ENCODE measurements around the gene CD55.

The CD55 gene

GRCh38 chr1:207364614-207365013, 43.1 kb downstream of the CD55 start:
- DNase-seq, result no peak

DNA sequence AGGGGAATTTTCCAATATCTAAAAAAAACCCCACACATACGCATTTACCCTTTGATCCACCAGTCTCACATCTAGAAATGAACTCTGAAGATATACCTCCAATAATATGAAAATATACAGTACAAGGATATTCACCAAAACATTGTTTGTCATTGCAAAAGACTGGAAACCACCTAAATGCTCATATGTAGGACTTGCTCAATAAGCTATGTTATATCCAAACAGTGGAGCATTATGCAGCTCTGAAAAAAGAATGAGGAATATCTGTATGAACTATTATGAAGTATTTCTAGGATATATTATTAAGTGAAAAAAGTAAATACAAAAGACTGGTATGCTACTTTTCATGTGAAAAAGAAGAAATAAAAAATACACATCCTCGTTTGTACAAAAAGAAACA, 43.6 kb downstream of the CD55 start:
- no peak for DNase-seq

DNA sequence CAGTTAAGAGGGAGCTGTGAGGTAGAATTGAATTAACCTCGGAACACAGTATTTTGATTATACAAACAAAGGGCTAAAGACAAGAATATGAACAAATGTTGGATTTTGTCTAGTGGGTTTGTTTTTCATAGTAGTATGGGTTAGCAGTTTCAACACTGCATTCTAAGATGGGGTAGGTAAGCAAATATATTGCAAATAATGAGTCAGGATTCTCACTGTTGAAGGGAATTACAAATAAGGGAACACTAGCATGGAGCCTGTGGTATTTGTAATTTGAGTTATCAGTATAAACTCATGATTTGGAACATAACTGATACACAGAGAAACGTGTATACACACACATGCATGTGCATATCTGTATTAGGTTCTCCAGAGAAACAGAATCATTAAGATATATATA, 44.5 kb downstream of the CD55 start:
- DNase-seq, result no peak

GRCh38 chr1:207388721-207389120, 67.2 kb downstream of the CD55 start:
- DNase-seq, result no peak

DNA sequence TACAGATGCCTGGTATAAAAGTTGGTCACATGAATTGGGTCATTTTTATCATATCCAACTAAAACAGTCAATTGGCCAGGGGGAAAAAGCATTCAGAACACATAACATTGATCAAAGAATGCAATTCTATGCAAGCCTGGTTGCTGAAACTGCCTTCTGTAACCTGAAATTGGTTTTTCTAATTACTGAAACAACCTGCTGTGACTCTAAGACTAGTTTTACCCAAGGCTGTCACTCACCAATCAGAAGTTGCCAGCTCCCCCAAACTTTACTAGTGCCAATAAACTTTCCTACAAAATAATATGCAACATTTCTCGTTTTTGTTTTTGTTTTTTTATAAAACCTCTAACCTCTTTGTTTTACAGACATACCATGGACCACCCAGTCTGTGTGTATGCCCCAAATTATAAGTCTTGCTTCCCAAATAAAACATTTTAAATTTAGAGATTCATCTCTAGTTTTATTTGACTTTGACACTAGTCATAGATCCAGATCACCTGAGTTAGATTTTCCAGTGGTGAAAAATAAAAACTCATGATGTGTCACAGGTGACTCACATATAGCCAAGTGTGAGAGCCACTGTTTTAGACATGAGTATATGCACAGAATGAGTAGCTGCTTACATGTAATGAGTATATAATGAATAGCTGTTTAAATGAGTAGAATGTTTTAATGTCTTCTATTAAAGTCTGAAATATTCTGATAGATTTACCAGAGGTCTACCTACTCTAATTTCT, 68.4 kb downstream of the CD55 start:
- no peak for DNase-seq

DNA sequence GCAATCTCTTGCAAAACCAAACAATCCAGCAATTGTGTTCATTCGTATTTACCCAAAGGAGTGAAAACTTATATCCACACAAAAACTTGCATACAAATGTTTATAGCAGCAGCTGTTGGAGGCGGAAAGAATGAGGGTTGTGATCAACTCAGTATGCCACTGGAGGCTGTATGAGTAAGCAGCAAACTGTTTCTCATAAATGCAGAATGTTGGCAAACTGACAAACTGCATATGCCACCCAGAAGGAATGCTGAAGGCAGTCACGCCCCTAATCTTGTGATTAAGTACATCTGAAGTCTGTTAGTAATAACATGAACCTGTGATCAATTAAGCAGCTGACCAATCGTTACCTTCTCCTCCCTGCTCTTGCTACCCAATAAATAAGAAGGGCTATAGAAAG, 72.1 kb downstream of the CD55 start:
- DNase-seq, result no peak

- no peak for DNase-seq
Observed at GRCh38 chr1:207396168-207396746, 74.8 kb downstream of the CD55 start.

GRCh38 chr1:207397525-207397926, 76.0 kb downstream of the CD55 start:
- DNase-seq, result no peak

DNA sequence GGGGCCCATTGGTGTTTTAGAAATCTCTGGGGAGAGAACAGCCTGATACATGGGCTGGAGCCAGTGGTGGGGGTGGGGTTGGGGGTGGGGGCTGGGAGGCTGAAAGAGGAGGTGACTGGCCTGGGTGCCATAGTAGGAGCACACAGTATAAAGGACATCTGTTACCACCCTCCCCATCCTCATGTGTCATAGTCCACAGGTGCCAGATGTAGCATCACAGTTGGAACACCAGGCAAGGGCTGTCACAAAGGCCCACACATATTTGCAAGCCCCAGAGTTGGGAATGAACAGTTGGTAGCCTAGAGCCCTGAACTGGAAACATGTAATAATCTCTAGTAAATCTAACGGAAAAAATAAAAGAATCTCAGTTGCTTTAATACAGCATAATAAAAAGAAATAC, 77.5 kb downstream of the CD55 start:
- DNase-seq, result no peak

GRCh38 chr1:207401578-207401977, 80.1 kb downstream of the CD55 start:
- DNase-seq, result no peak

- DNase-seq, result no peak
Observed at GRCh38 chr1:207402744-207403143, 81.3 kb downstream of the CD55 start.

DNA sequence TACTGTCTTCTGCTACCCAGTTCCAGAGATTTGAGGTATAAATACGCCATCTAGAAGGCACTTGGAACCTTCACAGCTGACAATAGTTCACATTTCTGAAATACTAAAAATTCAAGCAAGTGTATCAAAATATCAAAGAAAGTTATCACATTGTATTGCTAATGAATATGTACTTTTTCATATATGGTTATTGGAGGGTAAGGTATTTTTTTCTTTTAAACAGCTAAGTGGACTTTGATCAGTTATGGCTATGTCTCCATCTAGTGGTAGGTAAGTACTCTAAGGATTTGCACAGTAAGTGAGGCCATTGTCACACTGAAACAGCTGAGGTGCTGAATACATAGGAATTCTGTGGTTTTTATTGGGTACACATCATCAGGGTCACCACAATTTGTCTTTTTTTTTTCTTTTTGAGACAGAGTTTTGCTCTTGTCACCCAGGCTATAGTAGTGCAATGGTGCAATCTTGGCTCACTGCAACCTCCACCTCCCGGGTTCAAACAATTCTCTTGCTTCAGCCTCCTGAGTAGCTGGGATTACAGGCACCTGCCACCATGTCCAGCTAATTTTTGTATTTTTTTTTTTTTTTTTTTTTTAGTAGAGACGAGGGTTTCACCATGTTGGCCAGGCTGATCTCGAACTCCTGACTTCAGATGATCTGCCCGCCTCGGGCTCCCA, 83.5 kb downstream of the CD55 start:
- peak; percentile 61 for DNase-seq

GRCh38 chr1:207405814-207406213, 84.3 kb downstream of the CD55 start:
- DNase-seq, result no peak

GRCh38 chr1:207407655-207408260, 86.3 kb downstream of the CD55 start:
- DNase-seq, result no peak
